SJCRH30 (cell line): Measurements from ENCODE around the gene KAT8. TPM values are rescaled to one million over a fixed set of nuclear protein-coding genes. Genes with fewer than 3 reads are reported as not detected.

Experiments used
- DNase-seq, 2 experiments: peaks; one replicate each; pipeline ENCODE4 v3.0.0-alpha.2; 2015 to 2020
- H3K27ac ChIP-seq: fragments of 250-450 bp; sonication (Bioruptor Pico); 2 replicates; pipeline ENCODE4 v1.5.1; 2020; ENCODE audit warnings: mild to moderate bottlenecking, moderate library complexity
- H3K27me3 ChIP-seq: fragments of 250-450 bp; sonication (Bioruptor Pico); 2 replicates; pipeline ENCODE4 v1.5.1; 2020; ENCODE audit warnings: mild to moderate bottlenecking, moderate library complexity
- H3K36me3 ChIP-seq: fragments of 250-450 bp; sonication (Bioruptor Pico); 2 replicates; pipeline ENCODE4 v1.5.1; 2020; ENCODE audit warnings: mild to moderate bottlenecking, moderate library complexity
- H3K4me1 ChIP-seq: fragments of 250-450 bp; sonication (Bioruptor Pico); 2 replicates; pipeline ENCODE4 v1.5.1; 2020; ENCODE audit warnings: mild to moderate bottlenecking, moderate library complexity
- H3K4me3 ChIP-seq: fragments of 250-450 bp; sonication (Bioruptor Pico); 2 replicates; pipeline ENCODE4 v1.5.1; 2020; ENCODE audit warnings: mild to moderate bottlenecking, moderate library complexity
- H3K9me3 ChIP-seq: fragments of 250-450 bp; sonication (Bioruptor Pico); replicated peaks from 2 replicates; pipeline ENCODE4 v1.5.1; 2020; ENCODE audit warnings: mild to moderate bottlenecking, moderate library complexity
- total RNA-seq: library from RNA; depleted of rRNA; stranded (reverse); fragments of >200 nt; shearing (Covaris generic); gene quantifications from 2 replicates; pipeline ENCODE4 v1.2.3, GENCODE V29; 2014

Gene KAT8
- total RNA-seq, 1 experiment from 2014 or later = 42.6 TPM

DNA sequence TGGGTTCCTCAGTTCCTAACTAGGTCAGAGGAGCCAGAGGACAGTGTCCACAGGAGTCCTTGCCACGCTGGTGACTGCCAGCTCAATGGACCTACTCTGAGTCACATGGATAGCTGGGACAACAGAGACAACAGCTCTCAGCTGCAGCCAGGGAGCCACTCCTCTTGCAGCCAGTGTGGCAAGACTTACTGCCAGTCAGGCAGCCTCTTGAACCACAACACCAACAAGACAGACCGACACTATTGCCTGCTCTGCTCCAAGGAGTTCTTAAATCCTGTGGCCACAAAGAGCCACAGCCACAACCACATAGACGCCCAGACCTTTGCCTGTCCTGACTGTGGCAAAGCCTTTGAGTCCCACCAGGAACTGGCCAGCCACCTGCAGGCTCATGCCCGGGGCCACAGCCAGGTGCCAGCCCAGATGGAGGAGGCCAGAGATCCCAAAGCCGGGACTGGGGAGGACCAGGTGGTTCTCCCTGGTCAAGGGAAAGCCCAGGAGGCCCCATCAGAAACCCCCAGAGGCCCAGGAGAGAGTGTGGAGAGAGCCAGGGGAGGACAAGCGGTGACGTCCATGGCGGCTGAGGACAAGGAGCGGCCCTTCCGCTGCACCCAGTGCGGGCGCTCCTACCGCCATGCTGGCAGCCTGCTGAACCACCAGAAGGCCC, 36.6 kb upstream of the KAT8 start:
- Histone ChIP-seq H3K4me3 (no peak overlapping the region), H3K36me3 (peaks cover 49% of the 10 kb centered on the region), H3K9me3 (no peaks in the 10 kb centered on the region), H3K4me1 (peaks cover 20% of the 10 kb centered on the region), H3K27ac (no peak overlapping the region), H3K27me3 (no peaks in the 10 kb centered on the region)
- no peak for DNase-seq

- H3K4me1 ChIP-seq = peaks cover 28% of the 10 kb centered on the region
- no peaks in the 10 kb centered on the region for H3K9me3 ChIP-seq
- DNase-seq = no peak
- H3K4me3 ChIP-seq = no peak overlapping the region
- H3K36me3 ChIP-seq = peaks cover 48% of the 10 kb centered on the region
- no peak overlapping the region for H3K27ac ChIP-seq
- no peaks in the 10 kb centered on the region for H3K27me3 ChIP-seq
Observed at GRCh38 chr16:31081428-31082351, 35.8 kb upstream of the KAT8 start.

DNA sequence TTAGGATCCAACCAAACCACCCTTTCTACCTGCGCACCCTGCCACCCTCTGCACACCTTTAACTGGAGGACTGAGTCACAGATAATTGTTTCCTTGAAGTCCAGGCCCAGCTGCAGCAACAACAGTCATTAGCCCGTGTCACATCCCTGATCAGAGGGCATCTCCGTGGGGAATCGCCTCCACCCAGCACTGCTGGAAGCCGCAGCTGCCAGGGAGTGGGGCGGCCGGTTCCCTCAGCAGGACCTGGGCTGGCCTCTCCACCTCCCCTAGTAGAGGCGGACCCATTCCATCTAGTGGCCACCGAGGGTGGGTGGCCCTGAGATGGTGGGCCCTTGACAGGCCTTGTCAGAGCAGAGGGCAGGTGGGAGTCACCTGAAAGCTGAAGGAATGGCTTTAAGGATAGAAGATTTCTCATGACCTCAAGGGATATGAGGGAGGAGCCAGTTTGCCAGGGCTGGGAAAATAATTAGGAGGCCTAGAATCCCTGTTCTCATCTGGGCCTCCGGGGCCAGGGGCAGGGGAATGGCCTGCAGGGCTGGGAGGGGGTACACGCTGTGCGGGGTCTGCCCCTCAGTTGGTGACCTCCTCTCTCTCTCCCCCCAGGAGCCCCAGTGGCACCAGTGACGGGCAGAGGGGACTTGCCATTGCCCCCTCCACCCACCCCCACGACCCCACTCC, 35.0 kb upstream of the KAT8 start:
- no peak overlapping the region for H3K4me3 ChIP-seq
- peaks cover 36% of the 10 kb centered on the region for H3K4me1 ChIP-seq
- peaks cover 40% of the 10 kb centered on the region for H3K36me3 ChIP-seq
- no peak for DNase-seq
- no peaks in the 10 kb centered on the region for H3K9me3 ChIP-seq
- H3K27ac ChIP-seq = no peak overlapping the region
- no peaks in the 10 kb centered on the region for H3K27me3 ChIP-seq

DNA sequence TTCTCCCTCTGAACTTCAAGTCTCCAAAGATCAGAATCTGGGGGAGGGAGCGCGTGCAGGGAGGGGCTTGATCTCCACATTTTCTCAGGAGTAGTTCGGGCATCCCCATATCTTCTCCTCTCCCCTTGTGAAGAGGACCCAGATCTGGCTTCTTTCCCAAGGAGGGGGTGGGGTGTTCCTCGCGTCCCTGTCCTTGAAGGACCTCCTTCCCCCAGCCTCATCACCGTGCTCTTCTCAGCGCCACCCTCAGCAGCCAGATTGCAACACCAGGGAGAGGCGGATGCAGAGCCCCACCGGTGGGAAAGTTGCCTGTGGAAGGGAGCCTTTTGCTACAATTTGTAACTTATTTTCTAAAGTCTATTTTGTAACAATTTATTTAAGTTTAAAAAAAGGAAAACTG, 34.4 kb upstream of the KAT8 start:
- Histone ChIP-seq H3K4me3 (no peak overlapping the region), H3K27me3 (no peaks in the 10 kb centered on the region), H3K4me1 (peaks cover 41% of the 10 kb centered on the region), H3K27ac (no peak overlapping the region), H3K36me3 (peaks cover 34% of the 10 kb centered on the region), H3K9me3 (no peaks in the 10 kb centered on the region)
- DNase-seq = no peak

GRCh38 chr16:31083556-31083955, 33.9 kb upstream of the KAT8 start:
- Histone ChIP-seq H3K9me3 (no peaks in the 10 kb centered on the region), H3K4me1 (peaks cover 45% of the 10 kb centered on the region), H3K27ac (no peak overlapping the region), H3K36me3 (peaks cover 30% of the 10 kb centered on the region), H3K4me3 (no peak overlapping the region), H3K27me3 (no peaks in the 10 kb centered on the region)
- no peak for DNase-seq

DNA sequence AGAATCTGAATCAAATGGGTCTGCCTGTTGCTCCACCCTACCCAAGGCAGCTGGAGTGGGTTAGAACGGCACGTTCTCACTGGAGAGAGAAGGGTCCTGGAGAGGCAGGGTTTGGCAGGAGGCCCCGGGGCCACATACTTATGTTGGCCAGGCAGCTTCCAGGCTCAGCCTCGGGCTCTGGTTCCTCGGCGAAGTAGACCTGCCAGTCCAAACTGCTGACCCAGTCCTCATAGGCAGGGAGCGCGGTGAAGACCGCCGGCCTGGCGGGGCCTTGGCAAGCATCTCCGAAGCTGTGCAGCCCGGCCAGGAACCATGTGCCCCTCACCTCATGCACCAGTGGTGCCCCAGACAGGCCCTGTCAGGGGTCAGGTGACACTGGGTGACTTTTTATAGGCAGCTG, 33.5 kb upstream of the KAT8 start:
- Histone ChIP-seq H3K27ac (no peak overlapping the region), H3K9me3 (no peaks in the 10 kb centered on the region), H3K27me3 (no peaks in the 10 kb centered on the region), H3K4me1 (peaks cover 49% of the 10 kb centered on the region), H3K36me3 (peaks cover 25% of the 10 kb centered on the region), H3K4me3 (no peak overlapping the region)
- DNase-seq = no peak

DNA sequence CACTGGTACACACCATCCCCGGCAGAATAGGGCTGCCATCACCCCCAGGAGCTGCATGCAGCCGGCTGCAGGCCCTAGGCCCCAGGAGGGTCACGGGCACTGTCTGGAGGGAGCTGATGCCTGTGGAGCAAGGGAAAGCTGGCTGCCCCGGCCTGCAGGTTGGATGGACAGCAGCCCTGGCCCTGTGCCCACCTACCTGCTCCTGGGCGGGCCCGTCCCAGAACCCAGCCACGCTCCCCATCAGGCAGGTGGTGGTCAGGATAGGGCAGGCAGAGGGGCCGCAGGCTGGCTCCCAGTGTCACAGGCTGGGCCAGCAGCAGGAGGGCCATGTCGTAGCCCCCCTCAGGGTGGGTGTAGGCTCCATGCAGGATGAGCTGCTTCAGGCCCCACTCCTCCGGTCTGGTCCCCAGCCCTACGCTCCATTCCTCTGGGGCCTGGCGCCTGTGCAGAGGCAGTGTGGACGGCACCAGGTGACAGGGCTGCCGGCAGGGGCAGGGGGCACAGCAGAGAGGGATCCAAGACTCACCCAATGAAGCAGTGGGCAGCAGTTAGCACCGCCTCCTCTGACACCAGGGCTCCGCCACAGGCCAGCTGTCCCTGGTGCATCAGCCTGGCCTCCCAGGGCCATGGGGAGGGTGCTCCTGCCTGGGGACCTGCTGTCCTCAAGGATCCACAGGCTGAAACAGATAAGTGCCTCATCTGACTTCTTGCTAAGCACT, 32.7 kb upstream of the KAT8 start:
- peaks cover 18% of the 10 kb centered on the region for H3K36me3 ChIP-seq
- DNase-seq = peak; percentile 78 to 80
- peak overlapping the region; percentile 76 for H3K27ac ChIP-seq
- H3K9me3 ChIP-seq = no peaks in the 10 kb centered on the region
- peak overlapping the region; percentile 33 for H3K4me3 ChIP-seq
- peaks cover 49% of the 10 kb centered on the region for H3K4me1 ChIP-seq
- H3K27me3 ChIP-seq = no peaks in the 10 kb centered on the region

DNA sequence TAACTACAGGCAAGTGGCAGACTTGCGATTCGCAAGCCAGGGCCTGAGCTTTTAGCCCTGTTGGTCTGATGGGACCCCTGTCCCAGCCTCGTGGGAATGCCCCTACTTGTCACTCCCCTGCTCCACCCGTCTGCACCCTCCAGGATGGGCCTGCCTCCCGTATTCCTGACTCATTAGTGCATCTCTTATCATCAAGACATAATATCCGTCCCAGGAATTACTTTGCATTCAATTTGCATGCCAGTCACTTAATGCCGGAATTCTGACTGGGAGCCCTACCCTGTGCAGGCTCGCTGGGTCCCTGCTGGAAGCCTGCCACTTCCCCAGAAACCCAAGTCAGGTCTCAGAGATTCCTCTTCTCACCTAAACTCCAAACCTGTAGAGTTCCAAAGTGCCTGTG, 32.1 kb upstream of the KAT8 start:
- peak overlapping the region; percentile 76 for H3K27ac ChIP-seq
- H3K4me3 ChIP-seq = peak overlapping the region; percentile 33
- DNase-seq = no peak
- H3K27me3 ChIP-seq = no peaks in the 10 kb centered on the region
- no peaks in the 10 kb centered on the region for H3K9me3 ChIP-seq
- H3K4me1 ChIP-seq = peaks cover 49% of the 10 kb centered on the region
- H3K36me3 ChIP-seq = peaks cover 11% of the 10 kb centered on the region

DNA sequence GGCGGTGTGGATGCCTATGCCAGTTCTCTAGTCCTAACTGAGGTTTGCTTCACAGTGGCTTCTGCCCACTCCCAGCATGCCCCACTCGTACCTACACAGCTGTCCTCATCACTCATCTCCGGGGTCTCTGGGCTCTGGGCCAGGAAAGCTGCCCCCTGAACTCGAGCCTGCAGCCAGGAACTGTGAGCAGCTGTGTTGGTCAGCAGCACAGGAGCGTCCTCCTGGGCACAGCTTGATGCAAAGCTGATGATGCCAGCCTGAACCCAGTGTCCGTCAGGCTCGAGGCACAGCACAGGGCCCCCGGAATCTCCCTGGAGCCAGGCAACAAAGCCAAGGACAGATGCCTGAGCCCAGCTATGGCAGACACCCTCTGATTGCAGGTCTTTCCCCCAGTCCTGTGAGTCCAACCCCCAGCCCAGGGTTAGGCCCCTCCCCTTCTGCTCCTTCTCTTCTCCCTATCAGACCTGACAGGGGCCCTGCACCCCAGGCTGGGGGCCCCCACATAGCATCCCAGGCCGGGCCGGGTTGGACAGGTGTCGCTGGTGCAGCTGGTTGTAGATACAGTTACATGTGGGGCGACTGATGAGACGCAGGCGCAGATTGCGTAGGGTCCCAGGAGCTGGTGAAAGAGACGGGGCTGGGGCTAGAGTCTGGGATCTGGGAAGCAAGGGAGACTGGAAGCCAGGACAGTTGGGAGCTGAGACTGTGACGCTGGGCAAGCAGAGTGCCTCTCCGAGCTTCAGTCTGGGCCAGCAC, 31.4 kb upstream of the KAT8 start:
- peak; percentile 94 to 96 for DNase-seq
- peaks cover 49% of the 10 kb centered on the region for H3K4me1 ChIP-seq
- no peaks in the 10 kb centered on the region for H3K27me3 ChIP-seq
- H3K4me3 ChIP-seq = peak overlapping the region; percentile 33
- no peaks in the 10 kb centered on the region for H3K9me3 ChIP-seq
- H3K36me3 ChIP-seq = peaks cover 11% of the 10 kb centered on the region
- peak overlapping the region; percentile 76 for H3K27ac ChIP-seq

- peak overlapping the region; percentile 76 for H3K27ac ChIP-seq
- H3K27me3 ChIP-seq = no peaks in the 10 kb centered on the region
- peaks cover 49% of the 10 kb centered on the region for H3K4me1 ChIP-seq
- H3K4me3 ChIP-seq = peak overlapping the region; percentile 33; the same call in 1 of the 2 replicates
- H3K36me3 ChIP-seq = peaks cover 14% of the 10 kb centered on the region
- no peak for DNase-seq
- H3K9me3 ChIP-seq = no peaks in the 10 kb centered on the region
Observed at GRCh38 chr16:31086629-31086906, 30.9 kb upstream of the KAT8 start.

DNA sequence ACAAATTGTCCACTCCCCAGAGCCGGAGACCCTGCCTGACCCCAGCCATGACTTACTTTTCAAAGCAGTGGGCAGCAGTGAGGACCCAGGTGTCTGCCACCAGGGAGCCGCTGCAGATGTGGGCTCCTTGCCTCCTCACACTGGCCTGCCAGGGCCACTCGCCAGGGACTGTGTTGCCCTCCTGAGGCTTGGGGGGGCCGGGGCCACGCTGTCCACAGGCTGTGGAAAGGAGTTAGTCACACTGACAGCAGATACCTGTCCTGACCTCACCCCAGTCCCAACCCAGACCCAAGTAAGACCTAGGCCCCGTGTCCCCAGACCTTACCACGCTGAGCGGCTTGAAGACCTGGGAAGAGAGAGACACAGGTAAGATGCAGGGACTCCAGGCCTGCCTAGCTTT, 30.0 kb upstream of the KAT8 start:
- Histone ChIP-seq H3K9me3 (no peaks in the 10 kb centered on the region), H3K4me1 (peaks cover 49% of the 10 kb centered on the region), H3K36me3 (peaks cover 15% of the 10 kb centered on the region), H3K4me3 (no peak overlapping the region), H3K27me3 (no peaks in the 10 kb centered on the region), H3K27ac (no peak overlapping the region)
- DNase-seq = no peak

- no peak for DNase-seq
- Histone ChIP-seq H3K36me3 (peaks cover 15% of the 10 kb centered on the region), H3K27ac (no peak overlapping the region; the same call in 1 of the 2 replicates), H3K4me1 (peaks cover 49% of the 10 kb centered on the region), H3K9me3 (no peaks in the 10 kb centered on the region), H3K27me3 (no peaks in the 10 kb centered on the region), H3K4me3 (no peak overlapping the region)
Observed at GRCh38 chr16:31087971-31088370, 29.5 kb upstream of the KAT8 start.

GRCh38 chr16:31088459-31089183, 28.8 kb upstream of the KAT8 start, which contains the start of gene PRSS53:
Gene PRSS53 (minus strand): TSS chr16:31088943. CDS start chr16:31088809, 134 bp downstream.
- peak in 1 of 2 experiments; percentile 42 for DNase-seq
- H3K4me3 ChIP-seq = no peak within 1 kb of the TSS
- peaks cover 49% of the 10 kb centered on the region for H3K4me1 ChIP-seq
- peaks cover 15% of the 10 kb centered on the region for H3K36me3 ChIP-seq
- H3K27me3 ChIP-seq = no peaks in the 10 kb centered on the region
- H3K9me3 ChIP-seq = no peaks in the 10 kb centered on the region
- no peak within 1 kb of the TSS; the same call in 1 of the 2 replicates for H3K27ac ChIP-seq
